PFSK-1 (cell line): ENCODE results near the gene TTF2.

Experiments used
- FOXP2 ChIP-seq: optimal IDR thresholded peaks from 2 replicates; pipeline ENCODE3; 2011; ENCODE audit warnings: borderline replicate concordance, control low read depth, inconsistent platforms; ENCODE audit not compliant: insufficient read depth; ENCODE audit errors: extremely low read length, extremely low read depth
- POLR2AphosphoS5 ChIP-seq: IDR thresholded peaks from 2 replicates; pipeline ENCODE4 v1.6.1; 2012; ENCODE audit warnings: low read depth, mild to moderate bottlenecking, control low read depth, low read length, moderate library complexity
- SIN3A ChIP-seq: IDR thresholded peaks from 2 replicates; pipeline ENCODE4 v1.6.1; 2012; ENCODE audit warnings: mild to moderate bottlenecking, low read length, moderate library complexity, borderline replicate concordance; ENCODE audit not compliant: insufficient read depth
- TAF1 ChIP-seq: IDR thresholded peaks from 2 replicates; pipeline ENCODE4 v1.6.1; 2012; ENCODE audit warnings: low read length, control low read depth, borderline replicate concordance; ENCODE audit not compliant: insufficient read depth
- TF ChIP-seq, protein P1 (sequence below), 2 experiments: IDR thresholded peaks; 2 replicates each; pipeline versions ENCODE4 v1.6.1 to v1.8.0; 2011 to 2012; ENCODE audit warnings: low read depth in 2 of 2, low read length in 2 of 2, control low read depth in 1 of 2, inconsistent platforms in 1 of 2, mild to moderate bottlenecking in 1 of 2, moderate library complexity in 1 of 2; ENCODE audit not compliant: insufficient read depth in 1 of 2

Gene TTF2

GRCh38 chr1:117147856-117148588 lies 87.9 kb downstream of the TTF2 start:
- no peak for TF ChIP-seq TAF1

DNA sequence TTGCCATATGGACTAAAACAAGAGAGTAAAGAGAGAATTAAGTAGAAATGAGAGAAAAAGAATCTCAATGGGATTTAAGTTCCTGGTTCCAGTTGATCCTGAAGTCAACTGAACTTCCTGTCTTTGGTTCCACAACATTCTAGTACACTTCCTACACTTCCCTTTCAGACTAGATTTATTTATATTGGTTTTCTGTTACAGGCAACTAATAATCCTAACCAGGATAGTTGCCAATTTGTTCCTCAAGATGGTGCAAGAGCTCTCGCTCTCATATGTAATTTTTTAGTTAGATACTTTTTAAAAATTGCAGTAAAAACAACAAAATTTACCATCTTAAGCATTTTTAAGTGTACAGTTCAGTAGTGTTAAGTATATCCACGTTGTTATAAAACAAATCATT lies 90.2 kb downstream of the TTF2 start:
- TF ChIP-seq TAF1: no peak
- TF ChIP-seq SIN3A: no peak
- TF ChIP-seq POLR2AphosphoS5: no peak
- TF ChIP-seq FOXP2: no peak
- TF ChIP-seq, protein P1, sequence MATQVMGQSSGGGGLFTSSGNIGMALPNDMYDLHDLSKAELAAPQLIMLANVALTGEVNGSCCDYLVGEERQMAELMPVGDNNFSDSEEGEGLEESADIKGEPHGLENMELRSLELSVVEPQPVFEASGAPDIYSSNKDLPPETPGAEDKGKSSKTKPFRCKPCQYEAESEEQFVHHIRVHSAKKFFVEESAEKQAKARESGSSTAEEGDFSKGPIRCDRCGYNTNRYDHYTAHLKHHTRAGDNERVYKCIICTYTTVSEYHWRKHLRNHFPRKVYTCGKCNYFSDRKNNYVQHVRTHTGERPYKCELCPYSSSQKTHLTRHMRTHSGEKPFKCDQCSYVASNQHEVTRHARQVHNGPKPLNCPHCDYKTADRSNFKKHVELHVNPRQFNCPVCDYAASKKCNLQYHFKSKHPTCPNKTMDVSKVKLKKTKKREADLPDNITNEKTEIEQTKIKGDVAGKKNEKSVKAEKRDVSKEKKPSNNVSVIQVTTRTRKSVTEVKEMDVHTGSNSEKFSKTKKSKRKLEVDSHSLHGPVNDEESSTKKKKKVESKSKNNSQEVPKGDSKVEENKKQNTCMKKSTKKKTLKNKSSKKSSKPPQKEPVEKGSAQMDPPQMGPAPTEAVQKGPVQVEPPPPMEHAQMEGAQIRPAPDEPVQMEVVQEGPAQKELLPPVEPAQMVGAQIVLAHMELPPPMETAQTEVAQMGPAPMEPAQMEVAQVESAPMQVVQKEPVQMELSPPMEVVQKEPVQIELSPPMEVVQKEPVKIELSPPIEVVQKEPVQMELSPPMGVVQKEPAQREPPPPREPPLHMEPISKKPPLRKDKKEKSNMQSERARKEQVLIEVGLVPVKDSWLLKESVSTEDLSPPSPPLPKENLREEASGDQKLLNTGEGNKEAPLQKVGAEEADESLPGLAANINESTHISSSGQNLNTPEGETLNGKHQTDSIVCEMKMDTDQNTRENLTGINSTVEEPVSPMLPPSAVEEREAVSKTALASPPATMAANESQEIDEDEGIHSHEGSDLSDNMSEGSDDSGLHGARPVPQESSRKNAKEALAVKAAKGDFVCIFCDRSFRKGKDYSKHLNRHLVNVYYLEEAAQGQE (IDR thresholded peaks at IDR 0.05; ENCODE audit: insufficient read depth in 1 of 2, low read depth in 2 of 2, low read length in 2 of 2): no peak
